Activated CD8-positive, alpha-beta memory T cell treated with anti-CD3 and anti-CD28 coated beads for 36 hours (primary cell): ENCODE results near the gene WWTR1. TPM values are rescaled to one million over a fixed set of nuclear protein-coding genes. Genes with fewer than 3 reads are reported as not detected.

Experiments used
- CTCF ChIA-PET: fragments of 350-600 bp; sonication (Branson Sonifier 250); formaldehyde crosslinking; loops from one replicate; lab custom pipeline; 2021; ENCODE audit warnings: antibody characterized with exemption; lab: Charles Lee
- POLR2A ChIA-PET: fragments of 350-600 bp; sonication (Branson Sonifier 250); formaldehyde crosslinking; loops from one replicate; lab custom pipeline; 2021; ENCODE audit warnings: antibody characterized with exemption; lab: Charles Lee
- total RNA-seq, 2 experiments: library from RNA; stranded (reverse); gene quantifications; one replicate each; pipeline ENCODE4 v1.2.3, GENCODE V29; 2021

WWTR1 gene
- total RNA-seq, 2 experiments from 2014 or later, result 1.2 to 1.7 TPM

DNA sequence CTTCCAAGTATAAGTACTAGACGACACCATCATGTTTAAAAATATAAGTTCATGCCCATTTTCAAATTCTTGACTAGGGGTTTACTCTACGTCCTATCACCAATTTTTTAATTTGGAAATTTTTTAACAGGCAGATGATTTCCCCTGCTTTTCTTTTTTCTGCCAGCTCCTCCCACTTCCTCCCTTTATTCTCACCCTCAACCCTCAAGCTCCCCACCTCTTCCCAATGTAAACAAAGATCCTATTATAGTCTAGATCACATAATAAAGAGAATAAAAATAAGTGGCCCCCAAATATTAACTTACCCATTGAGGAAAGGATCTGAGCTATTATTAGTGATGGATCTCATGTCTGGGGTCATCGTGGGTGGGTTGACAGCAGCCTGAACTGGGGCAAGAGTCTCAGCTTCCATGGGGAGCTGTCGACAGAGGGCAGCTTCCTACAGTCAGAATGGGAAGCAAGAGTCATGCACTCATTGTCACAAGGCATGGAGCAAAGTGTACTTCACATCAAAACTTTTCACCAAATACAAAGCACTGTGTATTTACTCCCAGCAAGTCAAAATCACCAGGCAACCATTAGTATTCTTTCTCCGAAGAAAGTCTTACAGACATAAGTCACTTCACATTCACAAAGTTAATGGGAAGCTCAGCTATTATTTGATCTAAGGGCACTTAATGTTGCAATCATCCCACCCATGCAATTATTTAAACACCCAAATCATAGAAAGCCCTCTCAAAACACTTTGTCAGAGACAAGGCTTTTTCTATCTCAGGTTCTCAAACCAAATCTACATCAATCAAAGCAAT is 130.1 kb downstream of the WWTR1 start:
- ChIA-PET POLR2A (no interaction called here), CTCF (interaction anchor here (0.9 kb wide), 1 partner anchor 280 kb away, joined by 3 read pairs; no protein-coding TSS in a partner anchor)

DNA sequence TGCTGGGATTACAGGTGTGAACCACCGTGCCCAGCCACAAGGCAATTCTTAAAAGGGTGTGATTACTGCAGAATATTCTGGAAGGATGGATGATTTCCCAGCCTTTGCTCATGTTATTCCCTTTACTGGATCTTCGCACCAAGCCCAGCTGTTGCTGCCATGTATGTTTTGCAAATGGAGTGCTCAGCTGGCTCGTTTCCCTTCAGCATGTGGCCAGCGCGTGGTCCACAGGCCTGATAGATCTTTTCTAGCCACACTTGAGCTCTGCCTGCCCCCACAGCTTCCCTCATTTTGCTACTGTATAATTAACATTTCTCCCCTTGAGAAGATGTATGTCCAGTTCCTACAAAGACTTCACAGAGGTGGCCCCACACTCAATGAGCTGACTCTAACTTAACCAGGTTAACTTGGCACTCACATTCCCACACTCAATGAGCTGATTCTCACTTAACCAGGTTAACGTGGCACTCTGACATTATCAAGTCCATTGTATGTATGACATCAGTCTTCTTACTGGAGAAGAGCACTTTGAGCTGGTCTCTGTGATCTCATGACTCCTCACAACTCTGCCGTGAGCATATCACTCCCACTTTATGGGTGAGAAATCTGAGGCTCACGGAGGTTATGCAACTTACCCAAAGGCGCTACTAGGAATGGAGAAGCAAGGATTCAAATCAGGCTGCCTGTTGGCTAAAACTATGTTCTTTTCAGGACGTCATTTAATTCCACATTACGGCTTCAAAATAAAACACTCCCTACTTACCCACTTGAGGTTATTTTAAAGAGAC is 134.1 kb downstream of the WWTR1 start:
- ChIA-PET CTCF (interaction anchor here (0.6 to 1.3 kb wide), 2 partner anchors 44 to 285 kb away, joined by 5 to 6 read pairs; no protein-coding TSS in a partner anchor), POLR2A (no interaction called here)

DNA sequence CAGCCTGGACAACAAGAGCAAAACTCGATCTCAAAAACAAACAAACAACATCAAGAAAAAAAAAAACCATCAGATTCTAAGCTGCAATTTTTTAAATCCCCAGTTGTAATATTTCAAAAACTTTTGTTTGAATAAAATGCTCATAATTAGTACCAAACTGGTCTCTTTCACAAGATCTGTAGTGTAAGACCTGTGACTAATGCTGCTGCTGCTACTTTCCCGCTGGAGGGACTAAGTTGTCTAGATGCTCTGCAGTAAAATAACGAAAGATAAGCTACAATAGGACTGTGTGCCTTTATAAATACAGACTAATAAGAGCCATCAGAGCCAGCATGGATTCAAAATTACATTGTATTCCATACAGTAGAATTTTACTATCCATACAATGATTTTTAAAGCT is 137.9 kb downstream of the WWTR1 start:
- CTCF ChIA-PET, result interaction anchor here (1.2 kb wide), 1 partner anchor 252 kb away, joined by 3 read pairs; no protein-coding TSS in a partner anchor
- POLR2A ChIA-PET, result no interaction called here

GRCh38 chr3:149516920-149517319 is 140.9 kb downstream of the WWTR1 start:
- ChIA-PET POLR2A (no interaction called here), CTCF (no interaction called here)

- ChIA-PET POLR2A (no interaction called here), CTCF (no interaction called here)
Observed at GRCh38 chr3:149515249-149515648, 142.6 kb downstream of the WWTR1 start.

DNA sequence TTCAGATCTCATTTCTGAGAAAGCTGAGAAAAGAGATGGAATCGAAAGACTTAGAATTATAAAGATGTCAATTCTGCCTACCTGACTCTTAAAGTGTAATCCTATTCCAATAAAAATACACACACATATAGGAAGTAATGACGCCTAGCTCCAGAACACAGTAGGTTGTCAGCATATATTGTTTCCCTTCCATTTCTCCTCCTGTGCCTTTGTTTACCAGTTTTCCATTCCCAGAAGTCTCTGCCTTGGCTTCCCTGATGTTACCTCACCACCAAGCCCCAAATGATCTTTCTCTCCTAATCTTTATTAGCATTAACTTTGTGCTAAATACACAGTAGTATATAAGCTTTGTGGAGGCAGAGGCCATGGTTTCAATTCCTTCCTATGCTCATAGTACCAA is 143.4 kb downstream of the WWTR1 start:
- ChIA-PET CTCF (interaction anchor here (0.9 to 1.6 kb wide), 2 partner anchors 37 to 294 kb away, joined by 3 to 4 read pairs; no protein-coding TSS in a partner anchor), POLR2A (no interaction called here)

DNA sequence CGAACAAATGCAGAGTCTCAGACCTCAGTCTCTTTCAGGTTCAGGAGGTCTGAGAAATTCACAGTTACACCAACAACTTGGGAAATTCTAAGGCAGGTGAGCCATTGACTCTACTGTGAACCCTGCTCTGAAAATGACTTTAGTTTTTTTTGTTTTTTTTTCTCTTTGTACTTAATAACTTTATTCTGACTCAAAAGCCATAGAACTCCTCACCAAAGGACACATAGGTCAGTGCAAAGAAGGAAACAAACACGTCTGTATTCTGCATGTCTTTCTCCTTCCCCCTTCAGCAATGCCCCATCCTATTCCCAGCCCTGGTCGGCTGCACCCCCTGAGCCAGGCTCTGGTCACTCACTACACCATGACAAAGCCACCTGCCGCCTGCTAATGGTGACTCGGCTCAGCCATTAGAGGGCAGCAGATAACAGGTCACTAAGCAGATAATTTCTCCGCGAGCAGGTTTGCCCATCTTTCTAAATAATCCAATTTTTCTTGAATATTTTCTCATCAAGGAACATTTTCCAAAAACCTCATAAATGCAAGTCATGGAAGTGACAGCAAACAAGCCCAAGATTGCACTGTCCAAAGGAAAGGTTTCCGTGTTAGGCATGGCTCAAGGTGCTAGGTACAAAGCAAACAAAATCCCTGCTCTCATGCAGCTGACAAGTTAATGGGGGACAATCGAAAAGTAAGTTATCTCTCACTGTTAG is 145.6 kb downstream of the WWTR1 start:
- POLR2A ChIA-PET, result no interaction called here
- CTCF ChIA-PET, result interaction anchor here (1.0 kb wide), 1 partner anchor 237 kb away, joined by 3 read pairs; no protein-coding TSS in a partner anchor

DNA sequence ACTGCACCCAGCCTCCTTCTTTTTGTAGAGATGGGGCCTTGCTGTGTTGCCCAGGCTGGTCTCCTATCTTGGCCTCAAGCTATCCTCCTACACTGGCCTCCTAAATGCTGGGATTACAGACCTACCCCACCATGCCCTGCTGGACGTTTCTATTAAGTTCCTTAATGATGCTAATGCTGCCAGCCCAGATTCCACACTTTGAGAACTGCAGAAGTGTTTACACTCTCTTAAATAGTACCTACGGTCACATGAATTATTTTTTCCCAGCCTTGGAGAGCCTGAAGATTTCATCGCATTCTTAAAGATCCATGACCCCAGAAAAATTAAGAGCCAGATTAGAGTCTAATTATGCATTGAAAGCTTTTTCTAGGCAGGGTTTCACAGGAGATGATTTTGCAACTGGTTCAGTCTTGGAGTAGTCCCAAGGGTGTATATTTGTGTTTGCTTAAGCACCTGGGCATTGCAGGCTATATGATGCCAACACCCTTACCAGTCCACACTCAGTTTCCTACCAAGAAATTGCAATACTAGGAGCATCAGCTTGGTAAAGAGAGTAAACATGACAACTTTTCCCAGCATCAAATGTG is 146.7 kb downstream of the WWTR1 start:
- ChIA-PET POLR2A (interaction anchor here (0.6 kb wide), 1 partner anchor 519 kb away, joined by 12 read pairs; no protein-coding TSS in a partner anchor), CTCF (no interaction called here)

DNA sequence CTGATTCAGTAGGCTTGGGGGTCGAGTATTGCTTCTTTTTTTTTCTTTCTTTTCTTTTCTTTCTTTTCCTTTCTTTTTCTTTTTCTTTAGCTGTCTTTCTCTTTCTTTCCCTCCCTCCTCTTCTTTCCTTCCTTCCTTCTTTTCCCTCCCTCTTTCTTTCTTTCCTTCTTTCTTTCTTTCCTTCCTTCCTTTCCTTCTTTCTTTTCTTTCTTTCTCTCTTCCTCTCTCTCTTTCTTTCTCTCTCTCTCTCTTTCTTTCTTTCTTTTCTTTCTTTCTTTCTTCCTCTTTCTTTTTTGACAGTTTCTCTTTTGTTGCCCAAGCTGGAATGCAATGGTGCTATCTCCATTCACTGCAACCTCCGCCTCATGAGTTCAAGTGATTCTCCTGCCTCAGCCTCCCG is 147.3 kb downstream of the WWTR1 start:
- CTCF ChIA-PET, result no interaction called here
- POLR2A ChIA-PET, result interaction anchor here (0.6 kb wide), 1 partner anchor 520 kb away, joined by 12 read pairs; no protein-coding TSS in a partner anchor

- POLR2A ChIA-PET, result no interaction called here
- CTCF ChIA-PET, result interaction anchor here (1.2 kb wide), 2 partner anchors 21 to 29 kb away, joined by 4 read pairs; no protein-coding TSS in a partner anchor
Observed at GRCh38 chr3:149509526-149509925, 148.3 kb downstream of the WWTR1 start.

- POLR2A ChIA-PET, result interaction anchor here (0.6 kb wide), 1 partner anchor 78 kb away, joined by 3 read pairs; no protein-coding TSS in a partner anchor
- CTCF ChIA-PET, result interaction anchor here (0.7 to 1.4 kb wide), 2 partner anchors 300 to 302 kb away, joined by 3 read pairs; no protein-coding TSS in a partner anchor
Observed at GRCh38 chr3:149507491-149508324, 150.1 kb downstream of the WWTR1 start.

- CTCF ChIA-PET, result interaction anchor here (0.7 kb wide), 1 partner anchor 302 kb away, joined by 3 read pairs; no protein-coding TSS in a partner anchor
- POLR2A ChIA-PET, result interaction anchor here (0.6 kb wide), 1 partner anchor 79 kb away, joined by 3 read pairs; no protein-coding TSS in a partner anchor
Observed at GRCh38 chr3:149506965-149507364, 150.9 kb downstream of the WWTR1 start.

GRCh38 chr3:149506540-149506939 is 151.3 kb downstream of the WWTR1 start:
- ChIA-PET CTCF (interaction anchor here (0.7 kb wide), 1 partner anchor 303 kb away, joined by 3 read pairs; no protein-coding TSS in a partner anchor), POLR2A (no interaction called here)

DNA sequence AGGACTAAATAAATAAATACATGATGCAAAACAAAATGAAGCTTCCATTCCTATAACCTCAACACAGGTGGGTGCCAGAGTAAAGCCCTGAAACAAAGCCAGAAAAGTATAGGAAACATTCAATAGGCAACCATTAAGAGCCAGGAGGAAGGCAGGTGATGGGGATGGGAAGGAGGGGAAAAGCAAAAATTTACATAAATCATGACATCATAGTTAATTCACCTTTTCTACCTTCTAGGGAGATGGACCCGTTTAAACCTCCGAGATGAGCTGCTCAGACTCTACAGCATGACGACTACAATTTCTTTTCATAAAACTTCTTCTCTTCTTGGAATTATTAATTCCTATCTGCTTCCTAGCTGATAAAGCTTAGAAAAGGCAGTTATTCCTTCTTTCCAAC is 155.4 kb downstream of the WWTR1 start:
- ChIA-PET POLR2A (no interaction called here), CTCF (no interaction called here)

DNA sequence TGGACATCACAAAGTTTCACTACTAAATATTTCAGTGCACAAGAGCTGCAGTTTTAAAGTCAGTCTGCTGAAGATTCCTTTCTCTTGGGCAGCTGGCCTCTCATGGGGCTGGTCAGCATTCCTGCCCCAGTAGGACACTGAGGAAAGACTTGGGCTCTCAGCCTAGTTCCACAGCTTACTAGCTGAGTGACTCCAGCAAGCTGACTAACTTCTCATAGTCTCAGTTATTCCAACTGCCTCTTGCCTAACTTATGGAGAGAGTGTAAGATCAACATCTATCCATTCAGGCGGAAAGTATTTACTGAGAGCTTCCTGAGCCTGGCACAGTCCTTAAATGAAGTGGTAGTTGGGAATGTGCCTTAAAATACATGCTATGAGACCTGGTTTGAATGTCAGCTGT is 156.3 kb downstream of the WWTR1 start:
- POLR2A ChIA-PET, result no interaction called here
- CTCF ChIA-PET, result no interaction called here

GRCh38 chr3:149497966-149498670 is 159.7 kb downstream of the WWTR1 start:
- CTCF ChIA-PET, result interaction anchor here (1.2 kb wide), 1 partner anchor 219 kb away, joined by 4 read pairs; no protein-coding TSS in a partner anchor
- POLR2A ChIA-PET, result no interaction called here

GRCh38 chr3:149496891-149497290 is 160.9 kb downstream of the WWTR1 start:
- ChIA-PET POLR2A (no interaction called here), CTCF (no interaction called here)
